GM18907 (cell line): ENCODE results near the gene REPIN1.
A peak's percentile ranks its signal among the peaks of the same experiment; 100 is the strongest.
"Not testable (repeated sequence)": the region's sequence is repeated elsewhere in the genome, so short reads cannot be mapped to it uniquely, and the experiment has no call there.

Experiments used
- ATAC-seq: cut with Tn5 transposase; IDR thresholded peaks from one replicate; pipeline ENCODE4 v1.9.1; 2021; ENCODE audit warnings: mild to moderate bottlenecking, moderate library complexity; ENCODE audit not compliant: unreplicated experiment

REPIN1 gene

DNA sequence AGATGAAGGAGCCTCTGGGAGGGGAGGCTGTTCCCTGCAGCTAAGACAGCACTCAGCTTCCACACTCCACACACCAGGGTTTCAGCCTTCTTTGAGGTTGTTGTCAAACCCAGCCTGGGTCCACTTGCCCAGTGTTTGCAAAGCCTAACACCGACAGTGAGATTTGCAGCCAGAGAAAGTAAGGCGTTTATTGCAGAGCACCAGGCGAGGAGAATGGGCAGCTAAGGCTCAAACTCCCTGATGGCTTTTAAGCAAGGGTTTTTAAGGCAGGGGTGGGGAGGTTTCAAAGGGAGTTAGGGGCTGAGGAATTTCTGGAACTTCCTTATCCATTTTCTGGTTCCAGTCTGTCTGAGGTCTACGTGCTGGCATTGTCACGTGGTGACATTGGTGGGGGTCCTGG is 5.8 kb downstream of the REPIN1 start:
- ATAC-seq, result no peak

DNA sequence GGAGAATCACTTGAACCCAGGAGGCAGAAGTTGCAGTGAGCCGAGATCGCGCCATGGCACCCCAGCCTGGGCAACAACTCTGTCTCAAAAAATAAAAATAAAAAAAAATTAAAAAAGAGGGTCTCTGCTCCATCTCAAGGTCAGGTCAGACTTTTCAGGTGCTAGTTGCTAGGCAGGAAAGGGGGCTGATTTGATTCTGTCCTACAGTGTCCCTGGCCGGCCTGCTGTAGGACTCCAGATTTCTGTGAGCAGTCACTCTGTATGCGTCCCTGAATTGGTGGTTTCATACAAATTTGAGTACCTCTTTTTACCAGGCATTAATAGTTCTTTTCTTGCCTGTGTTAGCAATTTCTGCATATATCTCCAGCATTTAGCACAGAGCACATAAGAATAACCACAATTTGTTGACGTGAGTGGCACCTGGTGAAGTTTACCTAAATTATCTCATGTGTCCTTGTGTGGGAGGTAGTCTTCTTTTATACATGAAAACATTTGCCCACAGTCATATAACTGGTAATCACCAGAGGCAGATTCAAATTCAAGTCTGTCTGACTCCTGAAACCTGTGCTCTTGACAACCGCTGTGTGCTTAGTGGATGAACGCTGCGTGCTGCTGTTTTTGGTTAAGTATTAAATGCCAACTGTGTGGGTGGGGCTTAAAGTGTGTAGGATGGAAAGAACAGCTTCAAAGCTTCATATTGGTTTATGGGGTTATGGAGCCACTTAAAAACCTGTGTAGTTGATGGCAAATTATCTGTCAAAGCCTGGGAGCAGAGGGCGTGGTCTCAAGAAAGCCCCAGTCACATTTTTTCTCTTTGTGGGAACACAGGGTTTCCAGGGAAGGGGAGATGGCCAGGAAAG is 7.3 kb downstream of the REPIN1 start:
- ATAC-seq, result peak; percentile 21

GRCh38 chr7:150376560-150376959 is 7.9 kb downstream of the REPIN1 start:
- no peak for ATAC-seq

DNA sequence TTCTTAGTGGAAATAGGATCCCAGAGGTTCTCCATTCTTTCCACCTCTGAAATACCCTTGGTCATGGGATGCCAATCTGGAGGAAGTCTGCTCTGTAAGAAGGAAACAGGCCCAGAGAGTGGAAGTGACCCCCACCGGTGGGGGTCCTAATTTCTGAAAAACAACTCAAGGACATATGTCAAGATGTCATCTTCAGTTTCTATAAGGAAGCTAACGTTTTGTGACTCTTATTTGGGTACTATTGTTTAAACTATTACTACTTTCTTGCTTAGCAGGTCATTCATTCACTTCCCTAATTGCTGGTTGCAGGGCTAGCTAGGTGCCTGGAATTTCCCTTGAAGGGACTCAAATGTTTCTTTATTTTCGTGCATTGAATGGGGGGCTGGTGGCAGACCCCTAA is 8.6 kb downstream of the REPIN1 start:
- no peak for ATAC-seq

DNA sequence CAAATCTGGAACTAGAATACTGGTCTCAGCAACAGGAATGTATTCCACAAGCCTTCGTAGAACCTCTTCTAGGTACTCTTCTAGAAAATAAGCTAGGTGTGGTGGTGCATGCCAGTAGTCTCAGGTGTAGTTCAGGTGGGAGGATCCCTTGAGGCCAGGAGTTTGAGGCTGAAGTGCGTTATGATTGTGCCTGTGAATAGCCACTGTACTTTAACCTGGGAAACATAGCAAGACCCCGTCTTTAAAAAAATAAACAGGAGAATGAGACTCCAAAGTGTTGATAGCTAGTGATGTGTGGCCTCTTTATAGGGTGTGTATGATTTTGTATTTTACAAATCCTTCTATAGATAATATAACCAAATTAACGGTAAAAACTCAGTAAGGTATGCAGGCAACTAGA is 9.0 kb downstream of the REPIN1 start:
- ATAC-seq, result no peak

DNA sequence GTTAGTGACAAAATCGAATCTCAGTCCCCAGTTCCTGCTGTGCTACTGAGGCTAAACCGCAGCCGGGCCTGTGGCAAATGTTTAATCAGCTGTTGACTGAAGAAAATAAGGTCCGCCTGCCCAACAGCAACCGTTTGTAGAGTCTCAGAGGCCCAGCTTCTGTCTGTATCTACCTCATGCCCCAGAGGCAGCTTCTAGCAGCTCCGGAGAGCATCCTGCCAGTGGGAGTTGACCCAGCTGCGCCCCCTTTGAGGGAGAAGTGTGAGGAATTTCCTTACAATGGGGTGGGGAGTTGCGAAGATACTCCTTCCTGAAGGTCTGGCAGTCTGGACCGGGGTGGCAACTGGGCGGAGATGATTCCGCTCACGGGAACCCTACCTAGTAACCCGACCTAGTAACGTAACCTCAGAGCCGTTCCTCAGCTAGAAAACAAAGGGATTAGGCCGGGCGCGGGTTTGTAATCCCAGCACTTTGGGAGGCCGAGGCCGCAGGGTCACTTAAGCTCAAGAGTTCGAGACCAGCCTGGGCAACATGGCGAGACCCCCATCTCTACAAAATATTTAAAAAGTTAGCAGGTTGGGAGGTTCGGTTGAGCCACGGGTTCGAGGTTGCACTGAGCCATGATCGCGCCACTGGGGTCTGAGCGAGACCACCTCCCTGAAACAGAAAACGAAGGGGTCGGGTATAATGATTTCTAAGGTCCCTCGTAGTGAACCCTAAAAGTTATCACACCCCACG is 9.7 kb downstream of the REPIN1 start:
- peak; percentile 26 for ATAC-seq

GRCh38 chr7:150378853-150379440 is 10.3 kb downstream of the REPIN1 start, which contains the start of gene ZNF775:
Gene ZNF775, plus strand, starts transcription at chr7:150379330. Its CDS starts 9,141 bp downstream, at chr7:150388471.
- peak; percentile 68 for ATAC-seq

- no peak for ATAC-seq
These were observed 11.1 kb downstream of the REPIN1 start for GRCh38 chr7:150379441-150380379.

DNA sequence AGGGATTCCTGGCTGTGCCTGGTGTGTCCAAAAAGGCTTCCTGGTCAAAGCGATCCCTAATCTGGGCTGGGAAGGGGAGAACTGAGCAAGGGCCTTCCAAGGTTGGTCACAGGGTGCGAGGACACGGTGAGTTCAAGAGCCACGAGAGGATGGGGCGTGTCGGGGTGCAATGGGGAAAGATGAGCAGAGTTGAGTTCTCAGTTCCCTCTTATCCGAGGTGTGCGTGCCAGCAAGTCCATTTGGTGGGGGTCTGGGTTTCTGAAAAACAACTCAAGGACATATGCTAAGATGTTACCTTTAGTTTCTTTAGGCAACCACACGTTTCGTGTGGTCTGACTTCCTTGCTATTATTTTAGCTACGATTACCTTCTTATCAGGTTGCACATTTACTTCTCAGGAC is 11.8 kb downstream of the REPIN1 start:
- ATAC-seq, result peak; percentile 20

DNA sequence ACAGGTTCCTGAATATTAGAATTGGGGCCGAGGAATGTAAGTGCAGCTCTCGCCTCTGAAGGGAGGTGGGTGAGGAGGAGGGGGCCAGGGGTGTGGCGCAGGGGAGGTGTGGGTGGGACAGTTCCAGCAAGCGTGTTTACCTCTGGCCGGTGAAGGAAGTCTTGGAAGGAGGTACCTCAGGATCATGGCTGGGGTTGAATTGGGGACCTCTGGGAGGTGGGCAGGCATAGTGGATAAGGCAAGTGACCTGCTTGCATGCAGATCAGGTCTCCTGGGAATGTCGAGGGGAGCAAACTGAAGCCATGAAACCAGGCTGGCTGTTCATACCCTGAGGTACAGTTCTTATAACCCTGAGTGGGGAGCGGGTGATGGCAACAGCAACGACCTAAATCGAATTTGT is 12.5 kb downstream of the REPIN1 start:
- ATAC-seq, result no peak

DNA sequence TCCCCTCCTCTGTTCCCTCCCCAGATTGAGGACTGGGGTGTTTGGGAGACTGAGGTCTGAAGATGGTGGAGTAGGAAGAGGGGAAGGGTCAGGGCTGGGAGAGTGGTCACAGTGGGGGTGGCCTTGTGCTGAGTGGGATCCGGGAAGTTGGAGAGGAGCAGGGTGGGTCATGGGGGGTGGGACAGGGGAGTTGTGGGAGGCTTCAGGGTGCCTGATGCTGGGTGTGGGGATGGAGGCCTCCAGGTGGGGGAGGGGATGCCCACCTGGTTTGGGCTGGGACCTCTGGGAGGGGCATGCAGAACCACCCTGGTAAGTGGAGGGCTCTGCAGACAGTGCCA is 13.1 kb downstream of the REPIN1 start:
- ATAC-seq, result no peak

DNA sequence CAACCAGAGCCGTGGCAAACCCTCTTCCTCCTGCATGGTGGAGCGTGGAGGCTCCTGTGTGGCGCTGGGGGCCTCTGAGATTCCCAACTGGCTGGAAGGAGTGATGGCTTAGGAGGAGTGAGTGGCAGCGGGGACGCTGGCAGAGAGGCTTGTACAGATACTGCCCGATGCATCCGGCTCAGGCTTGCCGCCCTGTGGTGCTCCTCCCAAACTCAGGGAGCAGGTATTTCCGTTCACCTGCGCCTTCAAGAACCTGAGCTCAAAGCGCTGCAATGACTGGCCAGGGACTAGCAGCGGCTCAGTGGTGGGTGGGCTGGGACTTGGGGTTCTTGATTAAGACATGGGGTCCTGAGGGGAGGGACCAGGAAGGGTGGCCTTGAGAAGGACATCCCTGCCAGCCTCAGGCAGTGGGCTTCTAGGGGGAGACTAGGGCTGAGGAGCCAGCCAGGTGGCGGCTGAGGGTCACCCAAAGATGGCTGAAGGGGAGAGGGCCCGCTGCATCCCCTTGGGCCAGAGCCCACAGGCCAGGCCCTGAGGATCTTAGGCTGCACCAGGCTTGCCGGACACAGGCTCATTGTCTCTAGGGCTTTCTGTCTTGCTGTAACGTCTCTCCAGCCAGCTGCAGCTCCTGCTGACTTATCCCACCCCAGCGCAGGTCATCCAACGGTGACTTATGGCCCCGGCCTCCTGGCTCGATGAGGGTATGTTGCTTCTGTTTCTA is 13.7 kb downstream of the REPIN1 start:
- ATAC-seq, result no peak

GRCh38 chr7:150382844-150383225 is 14.2 kb downstream of the REPIN1 start:
- ATAC-seq, result no peak

DNA sequence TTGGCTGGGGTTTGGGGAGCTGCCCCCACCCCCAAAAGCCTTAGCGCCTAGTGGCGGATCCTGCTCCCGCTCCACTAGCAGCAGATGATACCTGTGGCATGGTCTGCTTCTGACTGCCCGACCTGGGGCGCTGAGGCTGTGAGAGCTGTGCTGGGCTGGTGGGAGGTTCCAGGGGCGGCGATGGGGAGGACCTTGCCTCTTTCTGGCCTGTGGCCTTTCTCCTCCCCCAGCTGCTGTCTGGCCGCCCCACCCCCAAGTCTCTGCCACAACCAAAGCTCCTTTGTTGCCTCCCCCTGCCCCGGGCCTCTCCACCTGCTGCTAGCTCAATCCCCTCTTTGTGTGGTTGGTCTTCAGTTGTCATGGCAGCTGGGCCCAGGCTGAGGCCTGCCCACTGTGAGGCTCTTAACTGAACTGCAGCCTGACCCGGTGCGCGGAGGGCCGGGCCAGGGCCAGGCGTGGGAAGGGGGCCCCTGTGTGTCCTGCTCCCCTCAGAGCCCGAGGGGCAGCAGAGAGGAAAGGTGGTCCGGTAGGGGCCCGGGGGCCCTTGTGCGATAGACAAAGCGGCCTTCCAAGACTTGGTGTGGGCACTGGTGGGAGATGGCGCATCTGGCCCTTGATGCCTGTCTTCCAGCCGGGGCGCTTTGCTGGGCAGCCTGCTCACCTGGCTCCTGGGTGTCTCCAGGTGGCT is 15.2 kb downstream of the REPIN1 start:
- no peak for ATAC-seq

GRCh38 chr7:150384406-150385301 is 16.0 kb downstream of the REPIN1 start:
- no peak for ATAC-seq

DNA sequence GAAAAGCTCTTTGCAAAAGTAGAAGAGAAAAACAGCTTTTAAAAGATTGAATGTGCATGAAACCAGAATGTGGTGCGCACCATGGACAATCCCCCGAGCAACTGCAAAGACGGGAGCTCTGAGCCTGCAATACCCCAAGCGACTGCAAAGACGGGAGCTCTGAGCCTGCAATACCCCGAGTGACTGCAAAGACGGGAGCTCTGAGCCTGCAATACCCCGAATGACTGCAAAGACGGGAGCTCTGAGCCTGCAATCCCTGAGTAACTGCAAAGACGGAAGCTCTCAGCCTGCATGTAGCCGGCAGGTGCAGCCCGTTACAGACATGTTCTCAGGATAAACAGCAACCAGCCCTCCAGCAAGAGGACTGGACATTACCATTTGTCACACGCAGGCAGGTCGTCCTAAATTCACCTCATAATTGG is 16.7 kb downstream of the REPIN1 start:
- no peak for ATAC-seq

DNA sequence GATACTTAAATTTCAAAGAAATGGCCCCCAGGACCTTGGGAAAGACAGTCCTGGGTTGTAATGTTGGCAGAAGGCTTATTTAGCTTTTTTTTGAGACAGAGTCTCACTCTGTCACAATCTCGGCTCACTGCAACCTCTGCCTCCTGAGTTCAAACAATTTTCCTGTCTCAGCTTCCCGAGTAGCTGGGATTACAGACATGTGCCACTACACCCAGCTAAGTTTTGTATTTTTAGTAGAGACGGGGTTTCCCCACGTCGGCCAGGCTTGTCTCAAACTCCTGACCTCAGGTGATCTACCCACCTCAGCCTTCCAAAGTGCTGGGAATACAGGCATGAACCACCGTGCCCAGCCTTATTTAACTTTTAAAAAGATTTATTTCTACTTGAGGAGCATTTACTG is 17.3 kb downstream of the REPIN1 start:
- not testable (repeated sequence) for ATAC-seq

DNA sequence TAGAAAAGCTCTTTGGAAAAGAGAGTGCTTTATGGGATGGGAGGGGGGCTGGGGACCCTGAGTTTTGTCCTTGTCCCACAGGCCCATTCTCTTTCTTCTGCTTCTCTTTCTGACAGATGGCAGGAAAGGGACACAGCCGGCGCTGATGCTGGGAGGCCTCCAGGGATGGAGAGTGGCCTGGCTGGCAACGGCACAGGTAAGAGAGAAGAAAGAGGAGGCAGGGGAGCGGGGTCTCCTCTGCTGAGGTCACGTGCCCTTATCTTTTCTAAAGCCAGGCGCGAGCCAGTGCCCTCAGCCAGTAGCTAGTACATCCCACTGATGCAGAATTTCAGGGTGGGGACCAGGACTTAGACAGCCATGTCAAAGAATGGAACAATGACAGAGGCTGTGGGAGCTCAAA is 19.7 kb downstream of the REPIN1 start:
- ATAC-seq, result no peak
